ENCODE results near the gene HECTD4.
A peak's percentile ranks its signal among the peaks of the same experiment; 100 is the strongest.

Gene HECTD4

GRCh38 chr12:112424126-112424525 lies 41.9 kb upstream of the HECTD4 start:
- no peak for TF ChIP-seq CTCF (IDR thresholded peaks at IDR 0.05; ENCODE audit: unreplicated experiment in 3 of 3)

GRCh38 chr12:112422531-112422930 lies 40.3 kb upstream of the HECTD4 start:
- no peaks in the 10 kb centered on the region for H3K9me3 Mint-ChIP-seq
- H3K4me3 Mint-ChIP-seq, result peak overlapping the region; percentile 6 to 20 (median 7)
- peaks cover 40% of the 10 kb centered on the region for H3K4me1 Mint-ChIP-seq
- no peaks in the 10 kb centered on the region for H3K36me3 Mint-ChIP-seq (ENCODE audit: low read depth)
- H3K27me3 Mint-ChIP-seq (ENCODE audit: low read depth), result no peaks in the 10 kb centered on the region
- peak overlapping the region in 2 of 3 experiments; percentile 11 to 18 for H3K27ac Mint-ChIP-seq
- TF ChIP-seq CTCF (IDR thresholded peaks at IDR 0.05; ENCODE audit: unreplicated experiment in 3 of 3), result no peak

More at GRCh38 chr12:112424126-112424525, 41.9 kb upstream of the HECTD4 start:
- Mint-ChIP-seq H3K9me3 (no peaks in the 10 kb centered on the region), H3K4me1 (peaks cover 36% of the 10 kb centered on the region), H3K4me3 (no peak overlapping the region), H3K27ac (peak overlapping the region in 1 of 3 experiments; percentile 35), H3K36me3 (ENCODE audit: low read depth) (peaks cover 5% of the 10 kb centered on the region), H3K27me3 (ENCODE audit: low read depth) (no peaks in the 10 kb centered on the region)

GRCh38 chr12:112421363-112421762 lies 39.1 kb upstream of the HECTD4 start:
- H3K4me3 Mint-ChIP-seq, result peak overlapping the region; percentile 87 to 99 (median 92)
- H3K36me3 Mint-ChIP-seq (ENCODE audit: low read depth), result no peaks in the 10 kb centered on the region
- no peak overlapping the region for H3K27ac Mint-ChIP-seq
- H3K27me3 Mint-ChIP-seq (ENCODE audit: low read depth), result no peaks in the 10 kb centered on the region
- TF ChIP-seq CTCF (IDR thresholded peaks at IDR 0.05; ENCODE audit: unreplicated experiment in 3 of 3), result no peak
- H3K9me3 Mint-ChIP-seq, result no peaks in the 10 kb centered on the region
- H3K4me1 Mint-ChIP-seq, result peaks cover 40% of the 10 kb centered on the region

- H3K4me1 Mint-ChIP-seq, result peaks cover 40% of the 10 kb centered on the region
- no peaks in the 10 kb centered on the region for H3K9me3 Mint-ChIP-seq
- no peaks in the 10 kb centered on the region for H3K27me3 Mint-ChIP-seq (ENCODE audit: low read depth)
- H3K27ac Mint-ChIP-seq, result peak overlapping the region; percentile 68 to 89 (median 81)
- H3K4me3 Mint-ChIP-seq, result peak overlapping the region; percentile 87 to 99 (median 92)
- no peak for TF ChIP-seq CTCF (IDR thresholded peaks at IDR 0.05; ENCODE audit: unreplicated experiment in 3 of 3)
- H3K36me3 Mint-ChIP-seq (ENCODE audit: low read depth), result no peaks in the 10 kb centered on the region
These were observed 38.5 kb upstream of the HECTD4 start for GRCh38 chr12:112420740-112421139.

GRCh38 chr12:112419297-112420133 lies 37.3 kb upstream of the HECTD4 start:
- H3K4me3 Mint-ChIP-seq, result peak overlapping the region; percentile 87 to 99 (median 92)
- H3K4me1 Mint-ChIP-seq, result peaks cover 40% of the 10 kb centered on the region
- peak overlapping the region; percentile 91 to 92 (median 92) for H3K27ac Mint-ChIP-seq
- H3K36me3 Mint-ChIP-seq (ENCODE audit: low read depth), result no peaks in the 10 kb centered on the region
- peak; percentile 5 to 39 (median 38) for TF ChIP-seq CTCF (IDR thresholded peaks at IDR 0.05; ENCODE audit: unreplicated experiment in 3 of 3)
- H3K27me3 Mint-ChIP-seq (ENCODE audit: low read depth), result no peaks in the 10 kb centered on the region
- no peaks in the 10 kb centered on the region for H3K9me3 Mint-ChIP-seq

Measured in nephron (organoid).